ES-I3 (cell line): ENCODE results near the gene VCL.
"Not testable (repeated sequence)": the region's sequence is repeated elsewhere in the genome, so short reads cannot be mapped to it uniquely, and the experiment has no call there.

Experiments used
- H3K36me3 ChIP-seq: 2 replicates; pipeline ENCODE4 v1.6.1; 2013; ENCODE audit warnings: mild to moderate bottlenecking, low read length, control low read depth, moderate library complexity; ENCODE audit not compliant: insufficient read depth
- H3K4me1 ChIP-seq: 2 replicates; pipeline ENCODE4 v1.6.1; 2013; ENCODE audit warnings: mild to moderate bottlenecking, control low read depth, low read length; ENCODE audit not compliant: insufficient read depth
- H3K9ac ChIP-seq: 2 replicates; pipeline ENCODE4 v1.6.1; 2013; ENCODE audit warnings: low read depth, mild to moderate bottlenecking, low read length, moderate library complexity
- H3K9me3 ChIP-seq: 2 replicates; pipeline ENCODE4 v1.6.1; 2013; ENCODE audit warnings: mild to moderate bottlenecking, low read length, moderate library complexity; ENCODE audit not compliant: control insufficient read depth, insufficient read depth

VCL gene

GRCh38 chr10:74032208-74032607 is 34.3 kb downstream of the VCL start:
- H3K9me3 ChIP-seq, H3K9ac ChIP-seq: not testable (repeated sequence)
- Histone ChIP-seq H3K4me1 (peaks cover 34% of the 10 kb centered on the region), H3K36me3 (peaks cover 10% of the 10 kb centered on the region)

- Histone ChIP-seq H3K9me3 (no peaks in the 10 kb centered on the region), H3K36me3 (peaks cover 14% of the 10 kb centered on the region), H3K4me1 (peaks cover 38% of the 10 kb centered on the region), H3K9ac (no peak overlapping the region)
Observed at GRCh38 chr10:74032900-74033655, 35.2 kb downstream of the VCL start.

- H3K9ac ChIP-seq = no peak overlapping the region
- H3K36me3 ChIP-seq = peaks cover 14% of the 10 kb centered on the region
- H3K4me1 ChIP-seq = peaks cover 38% of the 10 kb centered on the region
- H3K9me3 ChIP-seq = no peaks in the 10 kb centered on the region
Observed at GRCh38 chr10:74033702-74034101, 35.8 kb downstream of the VCL start.

- Histone ChIP-seq H3K9me3 (no peaks in the 10 kb centered on the region), H3K9ac (no peak overlapping the region), H3K36me3 (peaks cover 14% of the 10 kb centered on the region), H3K4me1 (peaks cover 38% of the 10 kb centered on the region)
Observed at GRCh38 chr10:74034301-74034700, 36.4 kb downstream of the VCL start.

GRCh38 chr10:74035303-74035702 is 37.4 kb downstream of the VCL start:
- H3K4me1 ChIP-seq = peaks cover 29% of the 10 kb centered on the region

GRCh38 chr10:74036474-74036873 is 38.6 kb downstream of the VCL start:
- Histone ChIP-seq H3K9me3 (no peaks in the 10 kb centered on the region), H3K36me3 (peaks cover 9% of the 10 kb centered on the region), H3K9ac (no peak overlapping the region), H3K4me1 (peaks cover 17% of the 10 kb centered on the region; the same call in 1 of the 2 replicates)

More at GRCh38 chr10:74035303-74035702, 37.4 kb downstream of the VCL start:
- H3K9ac ChIP-seq = no peak overlapping the region
- H3K36me3 ChIP-seq = peaks cover 9% of the 10 kb centered on the region
- no peaks in the 10 kb centered on the region for H3K9me3 ChIP-seq

- Histone ChIP-seq H3K36me3 (peaks cover 9% of the 10 kb centered on the region), H3K9ac (no peak overlapping the region), H3K4me1 (peaks cover 8% of the 10 kb centered on the region; the same call in 1 of the 2 replicates), H3K9me3 (no peaks in the 10 kb centered on the region)
Observed at GRCh38 chr10:74039561-74040145, 41.7 kb downstream of the VCL start.

- peaks cover 6% of the 10 kb centered on the region; the same call in 1 of the 2 replicates for H3K4me1 ChIP-seq
- no peaks in the 10 kb centered on the region for H3K9me3 ChIP-seq
- H3K9ac ChIP-seq = no peak overlapping the region
- H3K36me3 ChIP-seq = peaks cover 11% of the 10 kb centered on the region
Observed at GRCh38 chr10:74040200-74041126, 42.5 kb downstream of the VCL start.

GRCh38 chr10:74044419-74044818 is 46.5 kb downstream of the VCL start:
- Histone ChIP-seq H3K9ac (no peak overlapping the region), H3K4me1 (peaks cover 6% of the 10 kb centered on the region; the same call in 1 of the 2 replicates), H3K9me3 (no peaks in the 10 kb centered on the region), H3K36me3 (peaks cover 15% of the 10 kb centered on the region)

- H3K36me3 ChIP-seq = peaks cover 15% of the 10 kb centered on the region
- peaks cover 6% of the 10 kb centered on the region for H3K4me1 ChIP-seq
- no peak overlapping the region for H3K9ac ChIP-seq
Observed at GRCh38 chr10:74047304-74047703, 49.4 kb downstream of the VCL start.

GRCh38 chr10:74047871-74048270 is 50.0 kb downstream of the VCL start:
- no peak overlapping the region for H3K9ac ChIP-seq
- peaks cover 15% of the 10 kb centered on the region for H3K36me3 ChIP-seq
- H3K4me1 ChIP-seq = peaks cover 6% of the 10 kb centered on the region
- H3K9me3 ChIP-seq = no peaks in the 10 kb centered on the region

More at GRCh38 chr10:74047304-74047703, 49.4 kb downstream of the VCL start:
- no peaks in the 10 kb centered on the region for H3K9me3 ChIP-seq

GRCh38 chr10:74048433-74048832 is 50.5 kb downstream of the VCL start:
- Histone ChIP-seq H3K4me1 (peaks cover 6% of the 10 kb centered on the region), H3K9ac (no peak overlapping the region), H3K9me3 (no peaks in the 10 kb centered on the region), H3K36me3 (peaks cover 15% of the 10 kb centered on the region)

GRCh38 chr10:74049955-74050354 is 52.0 kb downstream of the VCL start:
- Histone ChIP-seq H3K9ac (no peak overlapping the region), H3K9me3 (no peaks in the 10 kb centered on the region), H3K36me3 (peaks cover 10% of the 10 kb centered on the region), H3K4me1 (peaks cover 6% of the 10 kb centered on the region)

- Histone ChIP-seq H3K4me1 (peaks cover 8% of the 10 kb centered on the region), H3K9ac (no peak overlapping the region), H3K36me3 (peaks cover 8% of the 10 kb centered on the region), H3K9me3 (no peaks in the 10 kb centered on the region)
Observed at GRCh38 chr10:74050653-74051052, 52.7 kb downstream of the VCL start.
